GM23248 (cell line): ENCODE data around the gene PPFIA4.

Experiments
- EZH2 ChIP-seq: fragments of 200-600 bp; sonication (generic); IDR thresholded peaks from 2 replicates; pipeline ENCODE4 v1.6.1; 2018; ENCODE audit warnings: antibody characterized with exemption, mild to moderate bottlenecking; ENCODE audit not compliant: insufficient read depth, poor library complexity, severe bottlenecking
- EZH2phosphoT487 ChIP-seq: fragments of 200-600 bp; sonication (generic); IDR thresholded peaks from 2 replicates; pipeline ENCODE4 v1.6.1; 2018; ENCODE audit warnings: antibody characterized with exemption, moderate library complexity, mild to moderate bottlenecking, low read depth; ENCODE audit not compliant: insufficient read depth

GRCh38 chr1:203124011-203124410 lies 97.7 kb downstream of the PPFIA4 start:
- TF ChIP-seq EZH2phosphoT487: no peak
- TF ChIP-seq EZH2: no peak
